GM12892 (cell line): ENCODE data around the gene ARHGAP24.
"Not testable (repeated sequence)": the region's sequence is repeated elsewhere in the genome, so short reads cannot be mapped to it uniquely, and the experiment has no call there.

ENCODE experiments used
- POLR2A ChIP-seq: IDR thresholded peaks from 2 replicates; pipeline ENCODE4 v1.6.1; 2011; ENCODE audit warnings: low read depth, low read length, control low read depth
- POLR2AphosphoS5 ChIP-seq: IDR thresholded peaks from 2 replicates; pipeline ENCODE4 v1.6.1; 2011; ENCODE audit warnings: low read depth, low read length, control low read depth

DNA sequence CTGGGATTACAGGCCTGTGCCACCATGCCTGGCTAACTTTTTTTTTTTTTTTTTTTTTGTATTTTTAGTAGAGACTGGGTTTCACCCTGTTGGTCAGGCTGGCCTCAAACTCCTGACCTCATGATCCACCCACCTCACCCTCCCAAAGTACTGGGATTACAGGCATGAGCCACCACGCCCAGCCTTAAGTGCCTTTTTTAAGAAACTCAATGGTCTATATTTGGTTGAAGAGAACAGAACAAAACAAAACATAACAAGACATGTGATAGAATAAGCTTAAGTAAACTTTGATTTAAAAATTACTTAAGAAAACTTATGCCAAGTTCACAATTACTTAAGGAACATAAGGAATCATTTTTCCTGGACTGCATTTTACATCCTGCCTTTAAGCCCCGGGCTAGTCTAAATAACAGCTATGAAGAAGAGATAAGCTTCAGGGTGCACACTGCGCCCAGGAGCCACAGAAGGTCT is 365.1 kb downstream of the ARHGAP24 start:
- not testable (repeated sequence) for TF ChIP-seq POLR2AphosphoS5, POLR2A
